HG03135 (cell line): ENCODE results near the gene KLF3.

Source experiments
- ATAC-seq: cut with Tn5 transposase; IDR thresholded peaks from one replicate; pipeline ENCODE4 v1.9.1; 2021; ENCODE audit warnings: mild to moderate bottlenecking, moderate library complexity; ENCODE audit not compliant: unreplicated experiment

The KLF3 gene

GRCh38 chr4:38673130-38673978 is 9.4 kb downstream of the KLF3 start:
- ATAC-seq, result no peak

- ATAC-seq, result no peak
Observed at GRCh38 chr4:38674258-38675144, 10.5 kb downstream of the KLF3 start.

GRCh38 chr4:38675146-38676121 is 11.4 kb downstream of the KLF3 start:
- peak; percentile 52 for ATAC-seq

- no peak for ATAC-seq
Observed at GRCh38 chr4:38676986-38677385, 13.0 kb downstream of the KLF3 start.

- ATAC-seq, result no peak
Observed at GRCh38 chr4:38677441-38677840, 13.4 kb downstream of the KLF3 start.

- ATAC-seq, result no peak
Observed at GRCh38 chr4:38678078-38678477, 14.1 kb downstream of the KLF3 start.

- ATAC-seq, result no peak
Observed at GRCh38 chr4:38679921-38680320, 15.9 kb downstream of the KLF3 start.

GRCh38 chr4:38681281-38681991 is 17.4 kb downstream of the KLF3 start:
- no peak for ATAC-seq

GRCh38 chr4:38682336-38682735 is 18.3 kb downstream of the KLF3 start:
- ATAC-seq, result no peak

GRCh38 chr4:38683276-38683675 is 19.3 kb downstream of the KLF3 start:
- no peak for ATAC-seq

GRCh38 chr4:38684271-38684670 is 20.3 kb downstream of the KLF3 start:
- ATAC-seq, result no peak

GRCh38 chr4:38684951-38685844 is 21.2 kb downstream of the KLF3 start:
- no peak for ATAC-seq

GRCh38 chr4:38686682-38687081 is 22.7 kb downstream of the KLF3 start:
- no peak for ATAC-seq

- ATAC-seq, result no peak
Observed at GRCh38 chr4:38687571-38688011, 23.6 kb downstream of the KLF3 start.

- no peak for ATAC-seq
Observed at GRCh38 chr4:38688676-38689355, 24.8 kb downstream of the KLF3 start.

GRCh38 chr4:38691251-38692008 is 27.4 kb downstream of the KLF3 start:
- ATAC-seq, result no peak

GRCh38 chr4:38692421-38692820 is 28.4 kb downstream of the KLF3 start:
- no peak for ATAC-seq

- ATAC-seq, result no peak
Observed at GRCh38 chr4:38693569-38693968, 29.6 kb downstream of the KLF3 start.
